22Rv1 (cell line): ENCODE data around the gene SCYGR1.

Experiments used
- H3K27ac ChIP-seq: fragments of 450-650 bp; 2 replicates; pipeline ENCODE4 v1.5.1; 2017
- ZFX ChIP-seq: fragments of 450-650 bp; IDR thresholded peaks from 2 replicates; pipeline ENCODE4 v1.6.1; 2017; ENCODE audit warnings: antibody characterized with exemption, borderline replicate concordance
- TF ChIP-seq, protein P1 (sequence below): fragments of 450-650 bp; IDR thresholded peaks from 2 replicates; pipeline ENCODE4 v1.5.1; 2017; ENCODE audit warnings: mild to moderate bottlenecking

Gene SCYGR1

DNA sequence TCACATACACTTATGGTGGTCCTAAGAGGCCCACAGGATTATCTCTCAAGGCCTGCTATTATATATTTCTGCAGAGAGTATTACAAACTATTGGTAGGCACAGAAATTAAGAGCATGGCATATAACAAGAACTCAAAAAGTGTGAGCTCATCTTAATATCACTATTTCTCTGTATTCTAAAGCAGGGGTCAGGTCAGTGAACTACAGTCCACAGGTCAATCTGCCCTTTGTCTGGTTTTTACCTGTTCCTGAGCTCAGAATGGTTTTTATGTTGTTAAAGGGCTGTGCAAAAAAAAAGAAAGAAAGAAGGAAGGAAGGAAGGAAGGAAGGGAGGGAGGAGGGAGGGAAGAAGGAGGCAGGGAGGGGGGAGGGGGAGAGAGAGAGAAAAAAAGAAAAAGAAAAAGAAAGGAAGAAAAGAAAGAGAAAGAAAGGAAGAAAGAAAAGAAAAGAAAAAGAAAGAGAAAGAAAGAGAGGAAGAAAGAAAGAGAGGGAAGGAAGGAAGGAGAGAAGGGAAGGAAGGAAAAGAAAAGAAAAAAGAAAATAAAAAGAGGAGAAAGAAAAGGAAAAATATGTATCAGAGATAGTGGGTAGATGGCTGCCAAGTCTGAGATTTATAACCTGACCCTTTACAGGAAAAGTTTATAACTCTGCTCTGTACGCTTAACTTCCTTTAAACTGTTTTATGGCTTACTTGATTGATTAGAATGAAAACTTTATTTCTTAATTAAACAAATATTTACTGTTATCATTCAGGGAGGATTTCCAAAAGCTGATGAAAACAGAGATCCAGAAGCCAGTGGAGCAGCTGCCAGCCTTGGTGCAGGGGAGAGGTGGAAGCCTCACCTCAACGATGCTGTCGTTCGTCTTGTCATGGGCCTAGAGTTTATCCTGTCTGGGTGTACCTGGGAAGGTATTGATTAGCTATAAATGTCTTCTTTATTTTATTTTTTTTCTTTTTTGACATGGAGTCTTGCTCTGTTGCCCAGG, 11.2 kb upstream of the SCYGR1 start:
- H3K27ac ChIP-seq, result no peak overlapping the region

DNA sequence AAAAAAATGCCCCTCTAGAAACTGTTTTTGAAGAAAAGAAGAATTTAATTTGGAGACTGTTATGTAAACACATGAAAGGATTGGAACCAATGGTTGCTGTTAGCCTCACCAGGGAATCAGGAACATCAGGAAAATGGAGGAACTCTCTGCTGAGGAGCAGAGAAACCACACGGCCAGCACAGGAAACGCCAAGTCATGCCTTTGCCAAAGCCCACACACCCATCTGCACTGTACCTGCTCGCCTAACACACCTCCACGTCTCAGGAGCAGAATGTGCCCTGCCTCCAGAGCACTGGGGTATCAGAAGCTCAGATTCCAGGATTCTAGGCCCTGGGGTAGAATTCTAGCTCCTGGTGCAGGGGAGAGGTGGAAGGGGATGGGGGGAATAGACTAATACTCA, 9.8 kb upstream of the SCYGR1 start:
- TF ChIP-seq, protein P1, sequence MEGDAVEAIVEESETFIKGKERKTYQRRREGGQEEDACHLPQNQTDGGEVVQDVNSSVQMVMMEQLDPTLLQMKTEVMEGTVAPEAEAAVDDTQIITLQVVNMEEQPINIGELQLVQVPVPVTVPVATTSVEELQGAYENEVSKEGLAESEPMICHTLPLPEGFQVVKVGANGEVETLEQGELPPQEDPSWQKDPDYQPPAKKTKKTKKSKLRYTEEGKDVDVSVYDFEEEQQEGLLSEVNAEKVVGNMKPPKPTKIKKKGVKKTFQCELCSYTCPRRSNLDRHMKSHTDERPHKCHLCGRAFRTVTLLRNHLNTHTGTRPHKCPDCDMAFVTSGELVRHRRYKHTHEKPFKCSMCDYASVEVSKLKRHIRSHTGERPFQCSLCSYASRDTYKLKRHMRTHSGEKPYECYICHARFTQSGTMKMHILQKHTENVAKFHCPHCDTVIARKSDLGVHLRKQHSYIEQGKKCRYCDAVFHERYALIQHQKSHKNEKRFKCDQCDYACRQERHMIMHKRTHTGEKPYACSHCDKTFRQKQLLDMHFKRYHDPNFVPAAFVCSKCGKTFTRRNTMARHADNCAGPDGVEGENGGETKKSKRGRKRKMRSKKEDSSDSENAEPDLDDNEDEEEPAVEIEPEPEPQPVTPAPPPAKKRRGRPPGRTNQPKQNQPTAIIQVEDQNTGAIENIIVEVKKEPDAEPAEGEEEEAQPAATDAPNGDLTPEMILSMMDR, result no peak
- no peak for TF ChIP-seq ZFX
- H3K27ac ChIP-seq, result no peak overlapping the region

More for the DNA sequence above, 11.2 kb upstream of the SCYGR1 start:
- TF ChIP-seq, protein P1, result no peak
- TF ChIP-seq ZFX, result no peak

DNA sequence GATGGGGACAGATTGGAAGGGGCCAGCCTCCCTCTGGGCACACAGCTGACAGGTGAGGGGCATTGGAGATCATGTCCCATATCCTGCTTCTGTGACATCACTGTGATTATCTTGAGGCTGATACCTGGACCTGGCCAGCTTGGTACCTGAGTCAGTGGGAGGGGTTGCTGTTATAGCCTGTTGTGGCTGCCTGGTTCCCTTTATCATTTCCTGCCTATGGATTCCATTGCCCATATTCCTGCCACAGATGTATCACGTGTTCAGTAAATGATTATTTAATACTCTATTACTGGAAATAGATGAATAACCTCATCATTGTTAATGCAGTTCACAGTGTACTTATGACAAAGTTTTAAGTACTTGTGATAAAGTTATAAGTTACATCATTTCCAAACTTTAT, 7.8 kb upstream of the SCYGR1 start:
- no peak overlapping the region for H3K27ac ChIP-seq
- TF ChIP-seq, protein P1, result no peak
- TF ChIP-seq ZFX, result no peak

DNA sequence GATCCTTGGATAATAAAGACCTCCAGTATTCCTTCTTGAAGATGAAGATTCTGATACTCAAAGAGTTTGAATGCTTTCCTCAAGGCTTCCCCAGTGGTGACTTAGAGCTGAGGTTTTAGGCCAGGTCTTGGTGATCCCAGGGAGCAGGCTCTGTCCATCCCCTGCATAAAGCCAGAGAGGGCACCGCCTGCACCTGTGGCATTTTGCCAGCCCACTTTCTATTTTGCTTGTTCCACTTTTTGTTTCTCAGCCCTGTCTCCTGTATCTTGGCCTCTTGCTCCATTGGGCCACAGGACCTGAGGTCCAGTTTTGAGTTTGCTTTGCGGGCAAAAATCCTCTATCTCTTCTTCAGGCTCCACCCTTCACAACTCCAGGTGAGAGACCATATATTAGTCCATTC, 6.7 kb upstream of the SCYGR1 start:
- H3K27ac ChIP-seq, result no peak overlapping the region
- no peak for TF ChIP-seq ZFX
- TF ChIP-seq, protein P1, result no peak

DNA sequence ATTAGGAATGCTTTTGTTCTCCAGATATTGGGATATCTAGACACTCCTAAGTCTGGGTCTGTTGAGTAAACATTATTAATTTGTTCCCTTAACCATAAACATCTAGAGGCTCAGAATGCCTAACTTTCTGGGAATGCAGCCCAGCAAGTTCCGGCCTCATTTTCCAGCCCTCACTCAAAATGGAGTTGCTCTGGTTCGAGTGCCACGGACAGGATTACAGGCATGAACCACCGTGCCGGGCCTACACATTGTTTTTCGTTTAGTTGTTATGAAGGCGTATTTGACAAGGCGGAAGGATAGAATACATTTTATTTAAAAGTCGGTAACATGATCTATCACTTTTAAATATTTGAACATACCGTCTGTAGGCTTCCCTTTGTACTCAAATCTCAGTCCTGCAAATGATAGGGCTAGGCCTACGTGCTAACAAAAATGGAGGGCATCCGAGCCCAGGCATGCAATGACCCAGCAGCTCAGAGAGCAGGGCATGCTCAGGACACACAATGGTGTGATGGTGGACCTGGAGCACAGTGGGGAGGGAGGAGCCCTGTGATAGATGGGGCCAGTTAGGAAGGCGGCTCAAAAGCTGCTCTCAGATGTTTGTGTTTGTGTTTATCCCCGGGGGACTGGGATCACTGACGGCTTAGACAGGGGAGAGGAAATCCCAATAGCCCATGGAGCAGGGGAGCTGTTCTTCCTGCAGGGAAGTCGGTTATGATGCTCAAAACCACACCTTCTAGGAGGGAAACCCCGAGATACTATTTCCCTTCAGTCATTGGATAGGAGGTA, 2.9 kb upstream of the SCYGR1 start:
- TF ChIP-seq, protein P1, result no peak
- no peak for TF ChIP-seq ZFX
- H3K27ac ChIP-seq, result no peak overlapping the region

DNA sequence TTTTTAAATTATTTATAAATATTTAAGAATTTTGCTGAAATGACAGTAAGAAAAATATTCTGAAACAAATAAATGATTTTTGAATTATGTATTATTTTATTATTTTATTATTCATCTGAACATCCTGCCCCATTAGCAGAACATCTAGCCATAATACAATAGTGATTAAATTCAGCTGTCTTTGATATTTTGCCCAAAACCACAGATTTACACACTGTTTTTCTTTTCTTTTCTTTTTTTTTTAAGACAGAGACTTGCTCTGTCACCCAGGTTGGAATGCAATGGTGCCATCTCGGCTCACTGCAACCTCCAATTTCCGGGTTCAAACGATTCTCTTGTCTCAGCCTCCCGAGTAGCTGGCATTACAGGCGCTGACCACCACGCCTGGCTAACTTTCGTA, 1.9 kb upstream of the SCYGR1 start:
- H3K27ac ChIP-seq, result no peak overlapping the region
- no peak for TF ChIP-seq ZFX
- TF ChIP-seq, protein P1, result no peak
